Astrocyte (in vitro differentiated cells and primary cell): ENCODE measurements around the gene CDC42BPG. TPM values are rescaled to one million over a fixed set of nuclear protein-coding genes. Genes with fewer than 3 reads are reported as not detected.
A peak's percentile ranks its signal among the peaks of the same experiment; 100 is the strongest.

Experiments used
- DNase-seq: peaks from one replicate; pipeline ENCODE4 v3.0.0-alpha.2; 2010; ENCODE audit warnings: low read depth
- FAIRE-seq: peaks from 2 replicates; lab custom pipeline; 2011; peaks lifted over from hg19 to GRCh38; lab: Jason Lieb, UNC
- H2AFZ ChIP-seq: 2 replicates; pipeline ENCODE4 v1.6.0; 2012; ENCODE audit warnings: low read depth, low read length, inconsistent platforms
- H3K27ac ChIP-seq: 2 replicates; pipeline ENCODE4 v1.5.1; 2011; ENCODE audit warnings: low read depth, low read length, inconsistent platforms
- H3K27me3 ChIP-seq: 2 replicates; pipeline ENCODE4 v1.6.0; 2011; ENCODE audit warnings: low read length, inconsistent platforms; ENCODE audit not compliant: insufficient read depth
- H3K36me3 ChIP-seq: 2 replicates; pipeline ENCODE4 v1.5.1; 2011; ENCODE audit warnings: low read length, inconsistent platforms; ENCODE audit not compliant: insufficient read depth
- H3K4me1 ChIP-seq: 2 replicates; pipeline ENCODE4 v1.5.1; 2011; ENCODE audit warnings: low read length, inconsistent platforms; ENCODE audit not compliant: insufficient read depth
- H3K4me2 ChIP-seq: 2 replicates; pipeline ENCODE4 v1.6.0; 2012; ENCODE audit warnings: low read length, inconsistent platforms
- H3K4me3 ChIP-seq: 2 replicates; pipeline ENCODE4 v1.5.1; 2011; ENCODE audit warnings: low read depth, mild to moderate bottlenecking, low read length, inconsistent platforms; ENCODE audit not compliant: insufficient read depth
- H3K79me2 ChIP-seq: 2 replicates; pipeline ENCODE4 v1.6.0; 2012; ENCODE audit warnings: mild to moderate bottlenecking, low read length, inconsistent platforms; ENCODE audit not compliant: insufficient read depth
- H3K9ac ChIP-seq: 2 replicates; pipeline ENCODE4 v1.6.0; 2012; ENCODE audit warnings: mild to moderate bottlenecking, low read length, inconsistent platforms
- H3K9me3 ChIP-seq: 2 replicates; pipeline ENCODE4 v1.5.1; 2012; ENCODE audit warnings: low read depth, mild to moderate bottlenecking, low read length, inconsistent platforms; ENCODE audit not compliant: insufficient read depth
- H4K20me1 ChIP-seq: 2 replicates; pipeline ENCODE4 v1.6.0; 2012; ENCODE audit warnings: low read length, inconsistent platforms; ENCODE audit not compliant: insufficient read depth
- H3K27ac Mint-ChIP-seq: one replicate; pipeline ENCODE4 v1.8.0; 2021; ENCODE audit warnings: mild to moderate bottlenecking, mixed read lengths; ENCODE audit not compliant: unreplicated experiment
- H3K27me3 Mint-ChIP-seq: one replicate; pipeline ENCODE4 v1.8.0; 2021; ENCODE audit warnings: low read depth, mixed read lengths; ENCODE audit not compliant: unreplicated experiment
- H3K36me3 Mint-ChIP-seq: one replicate; pipeline ENCODE4 v1.8.0; 2021; ENCODE audit warnings: low read depth, mixed read lengths; ENCODE audit not compliant: unreplicated experiment
- H3K4me1 Mint-ChIP-seq: one replicate; pipeline ENCODE4 v1.8.0; 2021; ENCODE audit warnings: low read depth, mixed read lengths; ENCODE audit not compliant: unreplicated experiment
- H3K4me3 Mint-ChIP-seq: one replicate; pipeline ENCODE4 v1.8.0; 2021; ENCODE audit warnings: mild to moderate bottlenecking, moderate library complexity, mixed read lengths; ENCODE audit not compliant: unreplicated experiment
- H3K9me3 Mint-ChIP-seq: one replicate; pipeline ENCODE4 v1.8.0; 2021; ENCODE audit warnings: mild to moderate bottlenecking, mixed read lengths; ENCODE audit not compliant: unreplicated experiment
- CTCF ChIP-seq: IDR thresholded peaks from 2 replicates; pipeline ENCODE4 v1.5.1; 2011; ENCODE audit warnings: low read depth, mild to moderate bottlenecking, inconsistent platforms, low read length, moderate library complexity; ENCODE audit not compliant: insufficient read depth
- EZH2 ChIP-seq: IDR thresholded peaks from 2 replicates; pipeline ENCODE4 v1.6.1; 2012; ENCODE audit warnings: mild to moderate bottlenecking, low read length, inconsistent platforms; ENCODE audit not compliant: insufficient read depth
- total RNA-seq: library from RNA; stranded (reverse); gene quantifications from 2 replicates; pipeline ENCODE4 v1.2.1, GENCODE V29; 2021

Gene CDC42BPG
- total RNA-seq, 1 donor from 2014 or later, result 4.6 TPM

DNA sequence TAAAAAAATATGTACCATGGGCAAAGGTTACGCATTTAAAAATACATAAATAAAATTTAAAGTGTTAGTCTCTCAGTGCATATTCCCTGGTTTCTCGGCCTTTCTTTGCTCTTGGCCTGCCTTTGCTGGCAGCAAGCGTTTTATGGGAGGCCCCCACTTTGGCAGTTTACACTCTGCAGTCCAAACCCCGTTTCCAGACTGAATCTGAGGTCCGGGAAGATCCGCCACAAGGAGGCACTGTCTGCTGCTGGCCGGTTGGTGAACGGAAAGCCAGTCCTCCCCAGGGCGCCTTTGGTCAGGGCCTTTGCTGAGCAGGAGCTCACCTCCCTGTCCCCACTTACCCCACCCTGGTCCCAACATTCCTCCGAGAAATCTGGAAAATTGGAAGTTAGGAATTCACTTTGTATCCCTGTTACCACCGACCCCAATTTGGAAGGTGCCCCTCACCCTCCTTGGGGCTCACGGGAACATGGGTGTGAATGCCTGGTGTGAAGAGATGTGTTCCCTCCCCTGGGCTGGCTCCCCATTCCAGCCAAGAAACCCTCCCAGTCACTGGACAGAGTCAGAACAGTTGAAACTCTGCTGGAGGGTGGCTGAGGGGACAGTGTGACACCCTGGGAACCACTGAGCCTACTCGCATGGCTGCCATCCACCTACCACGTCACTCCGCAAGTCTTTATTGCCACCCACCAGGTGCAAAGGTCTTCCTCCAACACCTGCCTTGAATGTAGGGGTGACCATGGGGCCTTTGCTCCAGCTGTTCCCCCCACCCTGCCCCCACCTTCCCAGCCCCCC lies 56.7 kb downstream of the CDC42BPG start:
- Mint-ChIP-seq H3K4me3 (no peak overlapping the region), H3K27ac (no peak overlapping the region), H3K36me3 (peaks cover 8% of the 10 kb centered on the region), H3K9me3 (no peaks in the 10 kb centered on the region), H3K4me1 (no peaks in the 10 kb centered on the region), H3K27me3 (no peaks in the 10 kb centered on the region)
- Histone ChIP-seq H3K4me2 (no peak overlapping the region), H3K4me1 (no peaks in the 10 kb centered on the region), H3K9ac (no peak overlapping the region), H3K36me3 (no peaks in the 10 kb centered on the region), H3K27me3 (no peaks in the 10 kb centered on the region), H3K79me2 (no peaks in the 10 kb centered on the region), H3K27ac (no peak overlapping the region), H2AFZ (no peak overlapping the region), H3K9me3 (no peaks in the 10 kb centered on the region), H4K20me1 (no peaks in the 10 kb centered on the region), H3K4me3 (no peak overlapping the region)
- no peak for FAIRE-seq
- TF ChIP-seq CTCF, result peak; percentile 67
- TF ChIP-seq EZH2, result no peak
- DNase-seq, result no peak

- Histone ChIP-seq H2AFZ (no peak overlapping the region), H3K9ac (no peak overlapping the region), H4K20me1 (no peaks in the 10 kb centered on the region), H3K36me3 (no peaks in the 10 kb centered on the region), H3K79me2 (no peaks in the 10 kb centered on the region), H3K4me2 (no peak overlapping the region), H3K27me3 (no peaks in the 10 kb centered on the region), H3K4me3 (no peak overlapping the region), H3K27ac (no peak overlapping the region), H3K4me1 (no peaks in the 10 kb centered on the region), H3K9me3 (no peaks in the 10 kb centered on the region)
- FAIRE-seq (no peak), DNase-seq (no peak)
- H3K4me3 Mint-ChIP-seq, result no peak overlapping the region
- no peak for TF ChIP-seq CTCF
- TF ChIP-seq EZH2, result no peak
- H3K9me3 Mint-ChIP-seq, result no peaks in the 10 kb centered on the region
- peaks cover 6% of the 10 kb centered on the region for H3K36me3 Mint-ChIP-seq
- H3K27ac Mint-ChIP-seq, result no peak overlapping the region
- H3K27me3 Mint-ChIP-seq, result no peaks in the 10 kb centered on the region
- no peaks in the 10 kb centered on the region for H3K4me1 Mint-ChIP-seq
These were observed 58.1 kb downstream of the CDC42BPG start for GRCh38 chr11:64786308-64786707.
